ENCODE results near the gene ZNF174.

ZNF174 gene

GRCh38 chr16:3400779-3401688 is at the start of gene ZNF174, which contains the start of gene ZSCAN32:
Gene ZNF174 (plus strand): TSS chr16:3401215. CDS start chr16:3402005, 790 bp downstream.
Gene ZSCAN32 (minus strand): TSS chr16:3401004. CDS start chr16:3397557, 3,447 bp downstream.
- DNase-seq (ENCODE audit: low read depth in 2 of 2) = peak; percentile 97 to 99

- DNase-seq (ENCODE audit: low read depth in 2 of 2) = no peak
Measured at GRCh38 chr16:3355589-3355988, 45.4 kb upstream of the ZNF174 start, which contains the start of gene OR2C1. Gene OR2C1 (plus strand): TSS chr16:3355889. CDS start chr16:3355941, 52 bp downstream.

GRCh38 chr16:3356118-3356517 is 44.9 kb upstream of the ZNF174 start:
- no peak for DNase-seq (ENCODE audit: low read depth in 2 of 2)

DNA sequence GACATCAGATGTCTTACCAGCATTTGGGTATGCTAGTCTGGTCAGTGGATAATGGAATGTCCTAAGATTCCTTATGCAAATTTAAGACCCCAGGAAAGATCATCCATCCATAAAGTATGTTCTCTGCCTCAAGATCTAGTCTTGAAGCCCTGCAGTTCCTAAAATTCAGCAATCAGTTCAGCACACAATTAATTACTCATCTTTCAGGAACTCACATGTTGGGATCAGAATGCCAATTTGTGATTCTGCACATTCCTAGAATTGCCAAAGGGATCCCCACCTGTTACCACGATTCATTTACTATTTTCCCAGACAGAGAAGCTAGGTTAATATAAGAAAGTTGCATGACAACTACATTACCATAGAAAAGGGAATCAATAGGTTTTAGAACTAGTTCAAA is 42.1 kb upstream of the ZNF174 start:
- DNase-seq (ENCODE audit: low read depth in 2 of 2) = no peak

DNA sequence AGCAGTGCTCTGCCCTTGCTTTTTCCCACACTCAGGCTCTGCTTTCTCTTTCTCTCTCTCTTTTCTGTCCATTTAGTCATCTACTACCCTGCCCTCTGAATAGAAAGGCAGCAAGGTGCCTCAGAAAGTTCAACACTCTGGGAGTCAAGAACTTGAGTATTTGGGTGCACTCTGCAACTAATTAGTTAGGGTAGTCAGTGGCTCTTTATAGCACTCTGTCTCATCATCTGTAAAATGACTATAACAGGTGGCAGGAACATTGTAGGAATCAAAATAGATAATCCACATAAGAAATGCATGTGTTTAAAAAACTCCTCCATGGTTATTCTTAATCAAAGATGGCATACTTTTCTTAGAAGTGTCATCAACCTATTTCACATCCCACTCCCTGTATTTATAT is 38.1 kb upstream of the ZNF174 start:
- no peak for DNase-seq (ENCODE audit: low read depth in 2 of 2)

DNA sequence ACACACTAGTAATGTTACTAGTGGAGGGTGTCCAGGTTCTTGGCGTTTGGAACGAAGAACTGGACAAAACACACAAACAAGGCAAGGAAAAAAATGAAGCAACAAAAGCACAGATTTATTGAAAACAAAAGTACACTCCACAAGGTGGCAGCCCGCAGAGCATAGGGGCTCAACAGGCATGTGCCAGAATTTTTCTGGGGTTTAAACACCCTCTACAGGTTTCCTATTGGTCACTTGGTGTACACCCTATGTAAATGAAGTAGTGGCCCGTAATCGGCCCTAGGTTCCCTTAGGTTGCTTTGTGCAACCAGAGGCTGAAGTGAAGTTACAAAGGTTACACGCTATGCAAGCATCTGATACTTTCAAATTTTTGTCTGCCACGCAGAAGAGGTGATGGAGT is 37.2 kb upstream of the ZNF174 start:
- no peak for DNase-seq (ENCODE audit: low read depth in 2 of 2)

GRCh38 chr16:3364774-3365427 is 36.1 kb upstream of the ZNF174 start:
- DNase-seq (ENCODE audit: low read depth in 2 of 2) = peak; percentile 84

DNA sequence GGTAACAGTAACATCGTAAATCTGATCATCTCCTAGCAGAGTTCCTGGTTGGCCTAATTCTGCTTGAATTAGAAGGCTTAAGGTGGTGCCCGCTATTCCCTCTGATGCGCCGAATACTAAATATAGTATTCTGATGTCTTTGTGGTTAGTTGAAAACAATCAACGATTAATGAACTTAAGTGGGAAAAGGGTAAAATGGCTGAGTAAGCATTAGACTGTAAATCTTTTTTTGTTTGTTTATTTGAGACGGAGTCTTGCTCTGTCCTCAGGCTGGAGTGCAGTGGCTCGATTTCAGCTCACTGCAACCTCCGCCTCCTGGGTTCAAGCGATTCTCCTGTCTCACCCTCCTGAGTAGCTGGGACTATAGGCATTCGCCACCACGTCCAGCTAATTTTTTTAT is 31.9 kb upstream of the ZNF174 start:
- DNase-seq (ENCODE audit: low read depth in 2 of 2) = no peak

DNA sequence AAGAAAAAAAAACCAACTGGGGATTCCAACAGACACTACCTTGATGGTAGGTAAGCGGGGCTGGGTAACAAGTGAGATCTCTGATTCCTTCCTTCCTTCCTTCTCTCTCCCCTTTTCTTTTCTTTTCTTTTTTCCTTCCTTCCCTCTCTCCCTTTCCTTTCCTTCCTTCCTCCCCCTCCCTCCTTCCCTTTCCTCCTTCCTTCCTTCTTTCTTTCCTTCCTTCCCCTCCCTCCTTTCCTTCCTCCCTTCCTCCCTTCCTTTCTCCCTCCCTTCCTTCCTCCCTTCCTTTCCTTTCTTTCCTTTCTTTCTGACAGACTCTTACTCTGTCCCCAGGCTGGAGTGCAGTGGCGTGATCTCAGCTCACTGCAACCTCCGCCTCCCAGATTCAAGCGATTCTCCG is 25.3 kb upstream of the ZNF174 start:
- DNase-seq (ENCODE audit: low read depth in 2 of 2) = no peak

- DNase-seq (ENCODE audit: low read depth in 2 of 2) = no peak
Measured at GRCh38 chr16:3377917-3378316, 23.1 kb upstream of the ZNF174 start.

DNA sequence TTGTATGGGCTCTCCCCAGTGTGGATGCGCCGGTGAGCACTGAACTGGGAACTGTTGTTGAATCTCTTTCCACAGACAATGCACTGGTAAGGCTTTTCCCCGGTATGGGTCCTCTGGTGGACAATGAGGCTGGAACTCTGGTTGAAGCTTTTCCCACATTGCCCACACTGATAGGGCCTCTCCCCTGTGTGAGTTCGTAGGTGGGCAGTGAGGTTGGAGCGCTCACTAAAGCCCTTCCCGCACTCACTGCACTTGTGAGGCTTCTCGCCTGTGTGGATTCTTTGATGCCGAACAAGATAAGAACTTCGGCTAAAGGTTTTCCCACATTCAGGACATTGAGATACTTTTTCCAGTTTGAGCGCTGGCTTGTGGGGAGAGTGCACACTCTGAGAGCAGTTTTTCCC is 18.0 kb upstream of the ZNF174 start:
- DNase-seq (ENCODE audit: low read depth in 2 of 2) = no peak

GRCh38 chr16:3388325-3388724 is 12.7 kb upstream of the ZNF174 start:
- no peak for DNase-seq (ENCODE audit: low read depth in 2 of 2)

- DNase-seq (ENCODE audit: low read depth in 2 of 2) = no peak
Measured at GRCh38 chr16:3389663-3390338, 11.2 kb upstream of the ZNF174 start.

GRCh38 chr16:3400446-3400778 is 603 bp upstream of the ZNF174 start:
- DNase-seq (ENCODE audit: low read depth in 2 of 2) = no peak

- no peak for DNase-seq (ENCODE audit: low read depth in 2 of 2)
Measured at GRCh38 chr16:3401719-3402397, 843 bp downstream of the ZNF174 start.

- DNase-seq (ENCODE audit: low read depth in 2 of 2) = no peak
Measured at GRCh38 chr16:3408561-3409197, 7.7 kb downstream of the ZNF174 start.

DNA sequence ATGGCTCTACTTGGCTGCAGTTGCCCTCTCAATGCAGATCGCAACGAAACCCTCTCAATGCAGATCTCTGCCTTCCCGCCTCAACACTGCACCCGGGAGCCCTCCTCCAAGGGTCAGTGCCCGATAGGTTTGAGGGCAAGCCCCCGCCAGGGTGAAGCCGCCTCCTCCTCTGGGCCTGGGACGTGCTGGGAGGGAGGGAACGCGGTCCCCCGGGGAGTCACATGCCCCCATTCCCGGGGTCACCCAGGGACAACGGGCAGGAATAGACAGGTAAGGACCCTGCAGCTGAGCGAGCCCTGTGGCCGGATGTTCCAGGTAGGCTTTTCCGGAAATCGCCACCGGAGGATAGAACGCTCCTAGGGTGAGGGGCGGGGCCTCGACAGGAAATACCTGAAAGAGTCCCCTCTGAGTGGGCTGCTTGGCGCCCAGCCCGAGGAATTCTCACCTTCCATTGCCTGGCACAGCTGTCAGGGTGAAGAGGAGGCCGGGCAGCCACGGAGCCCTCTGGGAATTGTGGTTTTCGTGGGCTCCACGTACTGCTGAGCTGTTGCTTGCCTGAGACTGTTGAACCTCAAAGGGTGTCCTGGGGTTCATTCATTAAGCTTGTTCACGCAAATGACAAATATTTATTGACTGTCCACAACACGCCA is 12.8 kb downstream of the ZNF174 start:
- no peak for DNase-seq (ENCODE audit: low read depth in 2 of 2)

GRCh38 chr16:3431779-3432219 is 30.8 kb downstream of the ZNF174 start:
- peak; percentile 47 to 54 for DNase-seq (ENCODE audit: low read depth in 2 of 2)

GRCh38 chr16:3434373-3434772 is 33.4 kb downstream of the ZNF174 start:
- no peak for DNase-seq (ENCODE audit: low read depth in 2 of 2)

DNA sequence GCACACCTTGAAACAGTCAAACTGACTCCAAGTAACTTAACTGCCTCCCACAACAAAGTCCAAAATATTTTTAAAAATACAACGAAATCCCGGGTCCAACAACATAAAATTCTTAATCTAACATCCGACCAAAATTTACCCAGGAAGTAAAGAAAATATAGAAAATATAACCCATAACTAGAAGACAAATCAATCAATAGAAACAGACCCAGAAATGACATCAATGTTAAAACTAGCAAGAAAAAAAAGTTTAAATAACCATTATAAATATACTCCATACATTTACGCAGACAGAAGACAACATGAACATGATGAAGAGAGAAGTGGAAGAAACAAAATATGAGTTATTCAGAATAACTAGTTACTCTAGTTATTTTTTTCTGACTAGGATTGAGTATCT is 38.6 kb downstream of the ZNF174 start:
- DNase-seq (ENCODE audit: low read depth in 2 of 2) = no peak

All from stimulated activated CD4-positive, alpha-beta T cell treated with anti-CD3 and anti-CD28 coated beads, Interleukin-15, amount 100 ng/mL, for 48 hours (primary cell).